Non-pigmented ciliary epithelial cell (primary cell): Measurements from ENCODE around the gene POLR3C.
"Not testable (repeated sequence)": the region's sequence is repeated elsewhere in the genome, so short reads cannot be mapped to it uniquely, and the experiment has no call there.

Experiments
- DNase-seq: peaks from one replicate; pipeline ENCODE4 v3.0.0-alpha.2; 2010; ENCODE audit warnings: low read depth

Gene POLR3C

GRCh38 chr1:145822779-145823331 is 1.1 kb upstream of the POLR3C start:
- DNase-seq = not testable (repeated sequence)

GRCh38 chr1:145824499-145824842 is 471 bp downstream of the POLR3C start:
- no peak for DNase-seq

- no peak for DNase-seq
Observed at GRCh38 chr1:145826030-145826429, 2.0 kb downstream of the POLR3C start.

GRCh38 chr1:145827966-145828365 is 4.0 kb downstream of the POLR3C start:
- no peak for DNase-seq

- DNase-seq = no peak
Observed at GRCh38 chr1:145828367-145829026, 4.5 kb downstream of the POLR3C start.

GRCh38 chr1:145830810-145831209 is 6.8 kb downstream of the POLR3C start:
- not testable (repeated sequence) for DNase-seq

GRCh38 chr1:145837656-145838055 is 13.7 kb downstream of the POLR3C start:
- DNase-seq = no peak

GRCh38 chr1:145843031-145843430 is 19.0 kb downstream of the POLR3C start:
- DNase-seq = no peak

GRCh38 chr1:145845144-145845513 is 21.1 kb downstream of the POLR3C start:
- DNase-seq = no peak

- no peak for DNase-seq
Observed at GRCh38 chr1:145845514-145846161, 21.6 kb downstream of the POLR3C start, which contains the start of gene NUDT17. Gene NUDT17 (plus strand): TSS chr1:145845630. CDS start chr1:145845641, 11 bp downstream.

GRCh38 chr1:145846201-145846612 is 22.2 kb downstream of the POLR3C start:
- no peak for DNase-seq

- DNase-seq = no peak
Observed at GRCh38 chr1:145847827-145848226, 23.8 kb downstream of the POLR3C start.

GRCh38 chr1:145849356-145850160 is 25.6 kb downstream of the POLR3C start:
- DNase-seq = peak; percentile 74

GRCh38 chr1:145855426-145855948 is 31.5 kb downstream of the POLR3C start:
- no peak for DNase-seq

GRCh38 chr1:145857170-145857569 is 33.2 kb downstream of the POLR3C start:
- no peak for DNase-seq

GRCh38 chr1:145858238-145858900 is 34.4 kb downstream of the POLR3C start:
- no peak for DNase-seq

- peak; percentile 72 for DNase-seq
Observed at GRCh38 chr1:145858901-145859490, 35.0 kb downstream of the POLR3C start, which contains the start of gene PIAS3. Gene PIAS3 (minus strand): TSS chr1:145859081. CDS start chr1:145858990, 91 bp downstream.

GRCh38 chr1:145859491-145860023 is 35.6 kb downstream of the POLR3C start:
- no peak for DNase-seq

GRCh38 chr1:145863282-145864018 is 39.5 kb downstream of the POLR3C start:
- DNase-seq = no peak

GRCh38 chr1:145868232-145868631 is 44.2 kb downstream of the POLR3C start:
- no peak for DNase-seq
